GM12864 (cell line): ENCODE results near the gene SF3B4.
"Not testable (repeated sequence)": the region's sequence is repeated elsewhere in the genome, so short reads cannot be mapped to it uniquely, and the experiment has no call there.

ENCODE experiments used
- DNase-seq: peaks from one replicate; pipeline ENCODE4 v3.0.0-alpha.2; 2011; ENCODE audit warnings: low read depth
- H3K4me3 ChIP-seq: 2 replicates; pipeline ENCODE4 v1.5.1; 2011; ENCODE audit warnings: mild to moderate bottlenecking, low read depth, low read length, control low read depth
- CTCF ChIP-seq: IDR thresholded peaks from 2 replicates; pipeline ENCODE4 v1.5.1; 2011; ENCODE audit warnings: low read depth, mild to moderate bottlenecking, moderate library complexity, low read length, control low read depth, inconsistent platforms; ENCODE audit errors: missing control alignments

Gene SF3B4

GRCh38 chr1:149888247-149888998 lies 39.2 kb downstream of the SF3B4 start:
- peak; percentile 97 for DNase-seq
- peak overlapping the region; percentile 76 for H3K4me3 ChIP-seq
- peak; percentile 67 for TF ChIP-seq CTCF

GRCh38 chr1:149887456-149888246 lies 40.0 kb downstream of the SF3B4 start:
- DNase-seq, result peak; percentile 98
- no peak for TF ChIP-seq CTCF
- H3K4me3 ChIP-seq, result peak overlapping the region; percentile 76

GRCh38 chr1:149887196-149887455 lies 40.5 kb downstream of the SF3B4 start:
- H3K4me3 ChIP-seq, result peak overlapping the region; percentile 76
- DNase-seq, result not testable (repeated sequence)

GRCh38 chr1:149886396-149887195 lies 41.0 kb downstream of the SF3B4 start:
- peak overlapping the region; percentile 76 for H3K4me3 ChIP-seq
- DNase-seq, result peak; percentile 99
- TF ChIP-seq CTCF, result no peak

- H3K4me3 ChIP-seq, result peak overlapping the region; percentile 76
- DNase-seq, result peak; percentile 10
These were observed 41.5 kb downstream of the SF3B4 start for GRCh38 chr1:149886121-149886395.

GRCh38 chr1:149885339-149886120 lies 42.1 kb downstream of the SF3B4 start:
- peak; percentile 66 for DNase-seq
- H3K4me3 ChIP-seq, result peak overlapping the region; percentile 76
- TF ChIP-seq CTCF, result no peak

- peak overlapping the region; percentile 76 for H3K4me3 ChIP-seq
- peak; percentile 42 for DNase-seq
- TF ChIP-seq CTCF, result no peak
These were observed 42.9 kb downstream of the SF3B4 start for GRCh38 chr1:149884433-149885338.
